GM23248 (cell line): ENCODE results near the gene FAM161A.

Experiments used
- EZH2 ChIP-seq: fragments of 200-600 bp; sonication (generic); IDR thresholded peaks from 2 replicates; pipeline ENCODE4 v1.6.1; 2018; ENCODE audit warnings: antibody characterized with exemption, mild to moderate bottlenecking; ENCODE audit not compliant: insufficient read depth, poor library complexity, severe bottlenecking
- EZH2phosphoT487 ChIP-seq: fragments of 200-600 bp; sonication (generic); IDR thresholded peaks from 2 replicates; pipeline ENCODE4 v1.6.1; 2018; ENCODE audit warnings: antibody characterized with exemption, moderate library complexity, mild to moderate bottlenecking, low read depth; ENCODE audit not compliant: insufficient read depth

- TF ChIP-seq EZH2 (no peak), EZH2phosphoT487 (no peak)
Measured at GRCh38 chr2:61832183-61832841, 21.5 kb downstream of the FAM161A start.
